Mononuclear cell (primary cell): ENCODE measurements around the gene PDAP1. TPM values are rescaled to one million over a fixed set of nuclear protein-coding genes. Genes with fewer than 3 reads are reported as not detected.
"Not testable (repeated sequence)": the region's sequence is repeated elsewhere in the genome, so short reads cannot be mapped to it uniquely, and the experiment has no call there.

Experiments used
- H3K27me3 ChIP-seq: 2 replicates; pipeline ENCODE4 v1.6.0; 2011; ENCODE audit warnings: low read length, control low read depth; ENCODE audit not compliant: insufficient read depth
- H3K4me1 ChIP-seq: 2 replicates; pipeline ENCODE4 v1.5.1; 2011; ENCODE audit warnings: mild to moderate bottlenecking, low read length, control low read depth; ENCODE audit not compliant: insufficient read depth
- H3K4me3 ChIP-seq: 2 replicates; pipeline ENCODE4 v1.5.1; 2011; ENCODE audit warnings: mild to moderate bottlenecking, low read length, moderate library complexity
- H3K9me3 ChIP-seq: 2 replicates; pipeline ENCODE4 v1.5.1; 2011; ENCODE audit warnings: low read depth, mild to moderate bottlenecking, control low read depth, low read length
- total RNA-seq: library from RNA; depleted of rRNA; stranded (reverse); fragments of >200 nt; gene quantifications from one replicate; pipeline ENCODE4 v1.2.3, GENCODE V29; 2012

The PDAP1 gene
- total RNA-seq, 1 donor, result 29.6 TPM

DNA sequence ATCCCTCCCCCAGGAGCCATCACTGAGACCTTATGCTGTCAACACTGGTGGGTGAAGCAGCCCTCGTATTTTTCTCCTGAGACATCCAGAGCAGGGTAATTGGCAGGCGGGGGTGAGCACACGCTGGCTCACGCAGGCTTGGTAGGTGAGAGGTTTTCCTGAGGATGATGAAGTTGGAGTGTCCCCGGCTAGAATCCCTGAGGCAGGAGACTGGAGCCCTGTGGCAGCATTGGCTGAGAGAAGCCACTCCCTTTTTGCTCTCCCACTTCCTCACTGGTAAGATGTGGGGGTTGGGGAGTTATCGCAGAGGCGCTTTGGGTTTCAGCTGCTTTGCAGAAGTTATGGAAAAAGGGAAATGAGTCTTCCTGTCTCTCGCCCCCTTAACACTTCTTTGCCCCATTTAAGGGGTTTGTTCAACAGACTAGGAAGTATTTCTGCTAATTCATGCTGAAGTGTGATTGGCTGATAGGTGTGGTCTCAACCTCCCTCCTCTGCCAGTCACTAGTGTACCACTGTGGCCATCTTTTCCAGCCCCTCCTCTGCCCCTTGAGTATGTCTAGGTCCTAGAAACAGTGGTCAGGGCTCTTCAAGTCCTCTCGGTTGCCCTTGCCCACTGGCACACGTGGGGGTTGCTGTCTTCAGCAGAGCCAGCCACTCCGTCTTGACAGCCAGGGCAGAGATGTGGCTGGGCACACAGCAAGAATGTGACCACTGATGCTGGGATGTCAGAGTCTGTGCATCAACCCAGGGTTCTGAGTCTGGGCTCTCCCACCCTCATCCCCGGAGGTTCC lies 28.2 kb downstream of the PDAP1 start:
- peaks cover 97% of the 10 kb centered on the region for H3K4me1 ChIP-seq
- H3K4me3 ChIP-seq, result peak overlapping the region; percentile 40
- no peaks in the 10 kb centered on the region for H3K27me3 ChIP-seq
- H3K9me3 ChIP-seq, result no peaks in the 10 kb centered on the region

- H3K27me3 ChIP-seq, H3K9me3 ChIP-seq: not testable (repeated sequence)
- Histone ChIP-seq H3K4me3 (peak overlapping the region; percentile 40), H3K4me1 (peaks cover 91% of the 10 kb centered on the region)
These were observed 28.7 kb downstream of the PDAP1 start for GRCh38 chr7:99379693-99380031.

- no peaks in the 10 kb centered on the region for H3K9me3 ChIP-seq
- no peaks in the 10 kb centered on the region for H3K27me3 ChIP-seq
- peak overlapping the region; percentile 40 for H3K4me3 ChIP-seq
- H3K4me1 ChIP-seq, result peaks cover 86% of the 10 kb centered on the region
These were observed 29.3 kb downstream of the PDAP1 start for GRCh38 chr7:99379043-99379577.

DNA sequence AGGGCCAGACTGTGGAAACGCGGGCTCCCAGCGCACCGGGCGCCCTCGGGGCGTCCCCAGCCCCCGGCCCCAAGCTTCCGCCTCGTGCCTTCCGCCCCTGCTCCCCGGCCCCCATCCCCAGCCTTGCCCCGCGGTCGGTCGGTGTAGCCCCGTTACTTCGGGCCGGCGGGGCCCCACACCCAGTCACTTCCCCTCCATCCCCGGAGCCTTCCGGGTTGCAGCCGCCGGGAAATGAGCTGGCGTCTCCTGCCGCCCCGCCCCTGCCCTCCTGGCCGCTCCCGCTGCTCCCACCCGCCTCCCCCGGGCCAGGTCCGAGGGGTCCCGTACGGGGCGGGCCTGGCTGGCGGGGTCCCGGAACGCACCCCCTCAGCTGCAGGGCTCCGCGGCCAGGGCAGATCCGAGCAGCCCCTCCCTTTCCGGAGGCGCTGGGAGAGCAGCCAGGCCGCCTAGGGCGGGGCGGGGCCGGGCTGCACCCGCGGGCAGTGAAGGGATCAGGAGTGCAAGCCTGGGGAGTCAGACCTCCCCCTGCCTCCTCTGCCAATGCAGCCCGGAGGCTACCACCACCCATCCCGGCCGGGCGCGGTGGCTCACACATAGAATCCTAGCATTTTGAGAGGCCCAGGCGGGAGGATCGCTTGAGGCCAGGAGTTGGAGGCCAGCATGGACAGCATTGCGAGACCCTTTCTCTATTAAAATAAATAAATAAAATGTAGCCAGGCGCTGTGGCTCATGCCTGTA lies 33.2 kb downstream of the PDAP1 start:
- H3K4me1 ChIP-seq, result peaks cover 54% of the 10 kb centered on the region
- H3K4me3 ChIP-seq, result peak overlapping the region; percentile 72
- no peaks in the 10 kb centered on the region for H3K27me3 ChIP-seq
- no peaks in the 10 kb centered on the region for H3K9me3 ChIP-seq

GRCh38 chr7:99374111-99375064 lies 34.0 kb downstream of the PDAP1 start, which contains the start of gene ARPC1B:
TSS of gene ARPC1B (plus strand) at chr7:99374730. CDS start at chr7:99385715, 10,985 bp downstream.
- Histone ChIP-seq H3K4me1 (peaks cover 45% of the 10 kb centered on the region), H3K9me3 (no peaks in the 10 kb centered on the region), H3K4me3 (peak within 1 kb of the TSS; percentile 72), H3K27me3 (no peaks in the 10 kb centered on the region)

DNA sequence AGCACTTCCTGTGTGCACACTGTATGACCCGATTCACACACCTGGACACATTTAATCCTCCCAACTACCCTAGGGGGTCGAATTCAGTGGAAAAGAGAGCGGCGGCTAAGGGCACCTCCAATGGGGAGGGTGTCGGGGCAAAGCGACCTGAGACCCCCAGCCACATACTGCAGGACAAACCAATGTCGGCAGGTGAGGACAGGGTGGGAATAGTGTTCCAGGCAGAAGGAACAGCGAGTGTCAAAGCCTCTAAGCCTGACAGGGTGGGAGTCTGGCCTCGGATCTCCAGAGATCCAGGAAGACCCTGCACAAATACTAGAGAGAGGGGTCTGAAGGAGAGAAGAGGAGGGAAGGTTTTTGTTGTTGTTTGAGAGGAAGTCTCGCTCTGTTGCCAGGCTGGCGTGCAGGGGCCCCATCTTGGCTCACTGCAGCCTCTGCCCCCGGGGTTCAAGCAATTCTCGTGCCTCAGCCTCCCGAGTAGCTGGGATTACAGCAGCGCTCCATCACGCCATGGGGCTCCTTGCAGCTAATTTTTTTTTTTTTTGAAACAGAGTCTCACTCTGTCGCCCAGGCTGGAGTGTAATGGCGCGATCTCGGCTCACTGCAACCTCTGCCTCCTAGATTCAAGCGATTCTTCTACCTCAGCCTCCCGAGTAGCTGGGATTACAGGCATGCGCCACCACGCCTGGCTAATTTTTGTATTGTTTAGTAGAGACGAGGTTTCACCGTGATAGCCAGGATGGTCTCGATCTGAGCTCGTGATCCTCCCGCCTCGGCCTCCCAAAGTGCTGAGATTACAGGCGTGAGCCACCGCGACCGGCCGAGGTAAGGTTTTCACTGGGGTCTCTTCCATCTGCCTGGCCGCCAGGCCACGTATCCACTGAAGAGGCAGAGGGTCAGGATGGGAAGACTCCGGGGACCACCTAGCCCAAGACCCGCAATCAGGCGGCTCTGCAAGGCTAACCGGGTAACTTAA lies 35.0 kb downstream of the PDAP1 start:
- no peaks in the 10 kb centered on the region for H3K27me3 ChIP-seq
- peak overlapping the region; percentile 72 for H3K4me3 ChIP-seq
- H3K4me1 ChIP-seq, result peaks cover 35% of the 10 kb centered on the region
- H3K9me3 ChIP-seq, result no peaks in the 10 kb centered on the region

GRCh38 chr7:99372275-99373090 lies 35.9 kb downstream of the PDAP1 start:
- H3K4me1 ChIP-seq, result peaks cover 26% of the 10 kb centered on the region
- H3K4me3 ChIP-seq, result no peak overlapping the region
- no peaks in the 10 kb centered on the region for H3K27me3 ChIP-seq
- H3K9me3 ChIP-seq, result no peaks in the 10 kb centered on the region

DNA sequence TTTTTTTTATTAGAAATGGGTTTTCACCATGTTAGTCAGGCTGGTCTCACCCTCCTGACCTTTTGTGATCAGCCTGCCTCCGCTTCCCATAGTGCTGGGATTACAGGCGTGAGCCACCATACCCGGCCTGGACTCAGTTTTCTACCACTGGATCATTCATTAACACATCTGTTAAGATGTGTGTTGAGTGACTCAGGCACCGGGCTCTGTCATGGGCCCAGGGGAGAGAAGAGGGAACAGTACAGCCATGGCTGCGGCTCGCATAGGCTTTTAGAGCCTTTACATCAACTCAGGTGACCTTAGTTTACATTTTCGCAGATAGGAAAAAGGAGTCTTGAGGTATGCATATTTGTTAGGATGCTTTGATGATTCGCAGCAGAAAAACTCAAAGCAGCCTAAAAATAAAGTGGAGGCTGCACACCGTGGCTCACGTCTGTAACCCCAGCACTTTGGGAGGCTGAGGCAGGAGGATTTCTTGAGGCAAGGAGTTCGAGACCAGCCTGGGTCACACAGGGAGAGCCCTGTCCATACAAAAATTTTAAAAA lies 36.9 kb downstream of the PDAP1 start:
- Histone ChIP-seq H3K27me3 (no peaks in the 10 kb centered on the region), H3K4me3 (no peak overlapping the region), H3K4me1 (peaks cover 16% of the 10 kb centered on the region), H3K9me3 (no peaks in the 10 kb centered on the region)

GRCh38 chr7:99369767-99370391 lies 38.5 kb downstream of the PDAP1 start:
- peaks cover 5% of the 10 kb centered on the region for H3K4me1 ChIP-seq
- no peak overlapping the region for H3K4me3 ChIP-seq
- no peaks in the 10 kb centered on the region for H3K9me3 ChIP-seq
- H3K27me3 ChIP-seq, result no peaks in the 10 kb centered on the region

DNA sequence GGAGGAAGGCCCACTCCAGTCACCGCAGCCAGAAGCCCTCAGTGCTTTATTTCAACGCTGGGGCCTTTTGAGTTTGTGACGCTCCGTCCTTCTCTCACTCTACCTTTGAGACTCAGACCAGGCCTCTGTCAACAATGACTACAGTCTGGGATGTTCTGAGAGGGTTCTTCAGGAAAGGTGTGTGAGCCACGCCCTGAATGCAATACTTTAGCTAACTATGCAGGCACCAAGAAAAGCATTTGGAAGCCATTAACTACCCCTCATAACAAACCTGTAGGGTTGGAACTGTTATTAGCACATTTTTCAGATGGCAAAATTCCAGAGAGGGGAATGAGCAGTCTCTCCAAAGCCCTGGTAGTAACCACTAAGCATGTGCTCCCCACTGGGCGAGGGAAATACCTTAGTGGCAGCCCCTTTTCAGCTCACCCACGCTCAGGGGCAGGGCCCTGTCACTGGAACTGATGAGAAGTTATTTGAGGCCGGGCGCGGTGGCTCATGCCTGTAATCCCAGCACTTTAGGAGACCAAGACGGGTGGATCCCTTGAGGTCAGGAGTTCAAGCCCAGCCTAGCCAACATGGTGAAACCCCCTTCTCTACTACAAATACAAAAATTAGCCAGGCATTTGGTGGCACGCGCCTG lies 39.5 kb downstream of the PDAP1 start:
- H3K27me3 ChIP-seq, result no peaks in the 10 kb centered on the region
- no peaks in the 10 kb centered on the region for H3K9me3 ChIP-seq
- H3K4me3 ChIP-seq, result no peak overlapping the region
- H3K4me1 ChIP-seq, result peaks cover 3% of the 10 kb centered on the region

DNA sequence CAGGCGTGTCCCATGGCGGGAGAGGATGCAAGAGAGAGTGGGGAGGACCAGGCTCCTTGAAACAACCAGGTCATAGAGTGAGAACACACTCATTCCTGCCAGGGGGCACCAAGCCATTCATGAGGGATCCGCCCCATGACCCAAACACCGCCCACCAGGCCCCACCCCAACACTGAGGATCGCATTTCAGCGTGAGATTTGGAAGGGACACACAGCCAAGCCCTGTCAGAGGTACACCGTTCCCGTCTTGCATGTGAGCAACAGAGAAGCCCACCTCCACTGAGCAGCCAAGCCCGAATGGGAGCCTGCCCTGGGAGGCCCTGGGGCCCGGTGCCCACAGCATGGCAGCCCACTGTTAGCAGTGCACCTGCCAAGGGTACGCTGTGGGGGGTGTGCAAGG lies 41.8 kb downstream of the PDAP1 start:
- no peaks in the 10 kb centered on the region for H3K27me3 ChIP-seq
- H3K4me1 ChIP-seq, result no peaks in the 10 kb centered on the region
- H3K9me3 ChIP-seq, result no peaks in the 10 kb centered on the region
- no peak overlapping the region for H3K4me3 ChIP-seq
